Measurements from ENCODE around the gene KIAA0513. TPM values are rescaled to one million over a fixed set of nuclear protein-coding genes. Genes with fewer than 3 reads are reported as not detected.

Gene KIAA0513
- total RNA-seq, 4 donors from 2014 or later: 8.2 to 22.4 (median 21.4) TPM

GRCh38 chr16:85045077-85045476 is 17.5 kb downstream of the KIAA0513 start:
- TF ChIP-seq CTCF (IDR thresholded peaks at IDR 0.05 in 4 of 5, conservative IDR thresholded peaks at IDR 0.05 in 1 of 5) (no peak), POLR2A (IDR thresholded peaks at IDR 0.05) (no peak)
- intact Hi-C loops (cut with DNase I; ENCODE audit: low total_unique reads) (no loop called here), in situ Hi-C loops (cut with MboI; ENCODE audit: low sequenced_read_pairs in 4 of 4) (no loop called here)
- no peak overlapping the region for H3K4me3 ChIP-seq
- no peaks in the 10 kb centered on the region for H3K36me3 ChIP-seq
- DNase-seq (no peak), ATAC-seq (no peak)
- H3K27me3 ChIP-seq: no peaks in the 10 kb centered on the region
- no peaks in the 10 kb centered on the region for H3K9me3 ChIP-seq
- H3K4me1 ChIP-seq: peaks cover 5 to 28% of the 10 kb centered on the region in 2 donors
- H3K27ac ChIP-seq: no peak overlapping the region

GRCh38 chr16:85045641-85046471 is 18.3 kb downstream of the KIAA0513 start:
- TF ChIP-seq POLR2A (IDR thresholded peaks at IDR 0.05): no peak
- no peak for TF ChIP-seq CTCF (IDR thresholded peaks at IDR 0.05 in 4 of 5, conservative IDR thresholded peaks at IDR 0.05 in 1 of 5)
- ATAC-seq (no peak), DNase-seq (no peak)
- no peak overlapping the region for H3K27ac ChIP-seq
- no peaks in the 10 kb centered on the region for H3K9me3 ChIP-seq
- H3K27me3 ChIP-seq: no peaks in the 10 kb centered on the region
- in situ Hi-C loops (cut with MboI; ENCODE audit: low sequenced_read_pairs in 4 of 4): no loop called here
- peaks cover 5 to 28% of the 10 kb centered on the region in 2 donors for H3K4me1 ChIP-seq
- no peaks in the 10 kb centered on the region for H3K36me3 ChIP-seq
- no peak overlapping the region for H3K4me3 ChIP-seq
- intact Hi-C loops (cut with DNase I; ENCODE audit: low total_unique reads): no loop called here

GRCh38 chr16:85046472-85046916 is 18.9 kb downstream of the KIAA0513 start:
- no peak overlapping the region for H3K27ac ChIP-seq
- DNase-seq: no peak
- no peak for ATAC-seq

GRCh38 chr16:85046931-85047866 is 19.6 kb downstream of the KIAA0513 start:
- ATAC-seq (no peak), DNase-seq (no peak)
- TF ChIP-seq POLR2A (IDR thresholded peaks at IDR 0.05) (no peak), CTCF (IDR thresholded peaks at IDR 0.05 in 4 of 5, conservative IDR thresholded peaks at IDR 0.05 in 1 of 5) (no peak)
- in situ Hi-C loops (cut with MboI; ENCODE audit: low sequenced_read_pairs in 4 of 4) (no loop called here), intact Hi-C loops (cut with DNase I; ENCODE audit: low total_unique reads) (no loop called here)
- Histone ChIP-seq H3K36me3 (no peaks in the 10 kb centered on the region), H3K27me3 (no peaks in the 10 kb centered on the region), H3K4me1 (peaks cover under 1 to 16% of the 10 kb centered on the region in 2 donors), H3K27ac (no peak overlapping the region), H3K9me3 (no peaks in the 10 kb centered on the region), H3K4me3 (no peak overlapping the region)

More at GRCh38 chr16:85046472-85046916, 18.9 kb downstream of the KIAA0513 start:
- Histone ChIP-seq H3K4me1 (peaks cover 5 to 21% of the 10 kb centered on the region in 2 donors), H3K9me3 (no peaks in the 10 kb centered on the region), H3K27me3 (no peaks in the 10 kb centered on the region), H3K4me3 (no peak overlapping the region), H3K36me3 (no peaks in the 10 kb centered on the region)
- intact Hi-C loops (cut with DNase I; ENCODE audit: low total_unique reads): no loop called here
- TF ChIP-seq POLR2A (IDR thresholded peaks at IDR 0.05) (no peak), CTCF (IDR thresholded peaks at IDR 0.05 in 4 of 5, conservative IDR thresholded peaks at IDR 0.05 in 1 of 5) (no peak)
- in situ Hi-C loops (cut with MboI; ENCODE audit: low sequenced_read_pairs in 4 of 4): no loop called here

Measured in gastrocnemius medialis (tissue), 4 donors.